Measurements from ENCODE around the gene PRDM4. TPM values are rescaled to one million over a fixed set of nuclear protein-coding genes. Genes with fewer than 3 reads are reported as not detected.

The PRDM4 gene
- total and polyA plus RNA-seq, 2 of the 13 experiments (the other 11 are each of a cell fraction or from before 2014, with no cell fraction given), result 9.9 to 15.3 TPM

DNA sequence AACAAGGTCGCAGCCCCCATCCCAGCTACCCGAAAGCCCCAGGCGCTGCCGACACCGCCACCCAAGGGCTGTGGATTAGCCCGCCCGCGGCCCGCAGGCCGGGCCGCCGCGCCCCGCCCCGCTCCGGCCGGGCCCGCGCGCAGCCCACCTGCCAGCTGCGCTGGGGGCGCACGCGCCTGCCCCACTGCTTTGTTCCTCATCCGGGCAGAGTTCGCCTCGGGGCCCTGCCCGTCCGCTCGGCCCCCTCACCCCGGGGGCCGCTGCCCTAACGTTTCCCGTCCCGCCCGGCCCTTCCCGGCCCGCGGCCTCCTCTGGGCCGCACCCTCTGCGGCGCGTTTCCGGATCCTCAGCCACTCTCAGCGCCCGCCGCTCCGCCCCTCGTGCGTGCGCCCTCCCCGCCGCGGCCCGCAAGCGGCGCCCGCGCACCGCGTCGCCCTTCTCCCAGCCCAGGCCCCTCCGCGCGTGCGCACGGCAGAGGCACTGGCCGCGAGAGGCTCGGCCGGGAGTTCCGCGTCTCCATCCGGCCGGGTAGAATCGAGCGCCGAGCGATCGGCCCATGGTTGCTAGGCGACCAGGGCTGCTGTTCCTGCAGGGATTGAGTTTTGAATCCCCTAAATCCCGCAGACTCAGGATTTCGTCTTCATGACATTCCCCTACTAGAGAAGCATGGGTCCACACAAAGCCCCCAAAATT, at the start of gene PRDM4 (continued):
- TF ChIP-seq ZNF446 (CRISPR knock-in tag; IDR thresholded peaks at IDR 0.05) (no peak), ZIK1 (CRISPR knock-in tag; IDR thresholded peaks at IDR 0.05; ENCODE audit: borderline replicate concordance, low read depth) (peak; percentile 71; the same call in 1 of the 2 replicates), ZNF17 (CRISPR knock-in tag; IDR thresholded peaks at IDR 0.05) (no peak), ZNF451 (CRISPR knock-in tag; IDR thresholded peaks at IDR 0.05) (peak; percentile 42; the same call in 1 of the 2 replicates), ZSCAN20 (CRISPR knock-in tag; IDR thresholded peaks at IDR 0.05; ENCODE audit: borderline replicate concordance) (no peak), ZNF296 (CRISPR knock-in tag; conservative IDR thresholded peaks at IDR 0.05) (no peak), ATAD3A (CRISPR knock-in tag; IDR thresholded peaks at IDR 0.05) (no peak), HDAC1 (CRISPR knock-in tag; IDR thresholded peaks at IDR 0.05) (peak; percentile 48; the same call in 1 of the 2 replicates), CCAR2 (optimal IDR thresholded peaks at IDR 0.05; ENCODE audit: low read depth, low read length) (no peak), PITX1 (CRISPR knock-in tag; IDR thresholded peaks at IDR 0.05) (no peak), SMAD1 (CRISPR knock-in tag; IDR thresholded peaks at IDR 0.05; ENCODE audit: borderline replicate concordance, low read depth) (no peak), HES4 (CRISPR knock-in tag; IDR thresholded peaks at IDR 0.05; ENCODE audit: borderline replicate concordance) (peak; percentile 85), RERE (CRISPR knock-in tag; IDR thresholded peaks at IDR 0.05; ENCODE audit: low read depth) (no peak), YY1 (IDR thresholded peaks at IDR 0.05; ENCODE audit: insufficient read depth, insufficient replicate concordance, low read depth, low read length) (peak; percentile 79), NR2F6 (IDR thresholded peaks at IDR 0.05) (no peak), NR2F6 (CRISPR knock-in tag; IDR thresholded peaks at IDR 0.05) (no peak), ZNF768 (CRISPR knock-in tag; IDR thresholded peaks at IDR 0.05) (peak; percentile 49; the same call in 1 of the 2 replicates), ASH2L (IDR thresholded peaks at IDR 0.05; ENCODE audit: insufficient read length, low read depth, low read length) (peak; percentile 68), ZNF350 (CRISPR knock-in tag; IDR thresholded peaks at IDR 0.05; ENCODE audit: borderline replicate concordance, low read depth) (no peak), NPAS2 (CRISPR knock-in tag; IDR thresholded peaks at IDR 0.05; ENCODE audit: borderline replicate concordance) (no peak)
- TF ChIP-seq, protein P1, sequence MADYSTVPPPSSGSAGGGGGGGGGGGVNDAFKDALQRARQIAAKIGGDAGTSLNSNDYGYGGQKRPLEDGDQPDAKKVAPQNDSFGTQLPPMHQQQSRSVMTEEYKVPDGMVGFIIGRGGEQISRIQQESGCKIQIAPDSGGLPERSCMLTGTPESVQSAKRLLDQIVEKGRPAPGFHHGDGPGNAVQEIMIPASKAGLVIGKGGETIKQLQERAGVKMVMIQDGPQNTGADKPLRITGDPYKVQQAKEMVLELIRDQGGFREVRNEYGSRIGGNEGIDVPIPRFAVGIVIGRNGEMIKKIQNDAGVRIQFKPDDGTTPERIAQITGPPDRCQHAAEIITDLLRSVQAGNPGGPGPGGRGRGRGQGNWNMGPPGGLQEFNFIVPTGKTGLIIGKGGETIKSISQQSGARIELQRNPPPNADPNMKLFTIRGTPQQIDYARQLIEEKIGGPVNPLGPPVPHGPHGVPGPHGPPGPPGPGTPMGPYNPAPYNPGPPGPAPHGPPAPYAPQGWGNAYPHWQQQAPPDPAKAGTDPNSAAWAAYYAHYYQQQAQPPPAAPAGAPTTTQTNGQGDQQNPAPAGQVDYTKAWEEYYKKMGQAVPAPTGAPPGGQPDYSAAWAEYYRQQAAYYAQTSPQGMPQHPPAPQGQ (CRISPR knock-in tag; IDR thresholded peaks at IDR 0.05; ENCODE audit: borderline replicate concordance), result 0 out of 2 replicates have a peak, but pooled peaks have one; percentile 28
- TF ChIP-seq, protein P2, sequence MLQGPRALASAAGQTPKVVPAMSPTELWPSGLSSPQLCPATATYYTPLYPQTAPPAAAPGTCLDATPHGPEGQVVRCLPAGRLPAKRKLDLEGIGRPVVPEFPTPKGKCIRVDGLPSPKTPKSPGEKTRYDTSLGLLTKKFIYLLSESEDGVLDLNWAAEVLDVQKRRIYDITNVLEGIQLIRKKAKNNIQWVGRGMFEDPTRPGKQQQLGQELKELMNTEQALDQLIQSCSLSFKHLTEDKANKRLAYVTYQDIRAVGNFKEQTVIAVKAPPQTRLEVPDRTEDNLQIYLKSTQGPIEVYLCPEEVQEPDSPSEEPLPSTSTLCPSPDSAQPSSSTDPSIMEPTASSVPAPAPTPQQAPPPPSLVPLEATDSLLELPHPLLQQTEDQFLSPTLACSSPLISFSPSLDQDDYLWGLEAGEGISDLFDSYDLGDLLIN (CRISPR knock-in tag; IDR thresholded peaks at IDR 0.05; ENCODE audit: borderline replicate concordance), result no peak
